Adrenal gland (tissue), 12 donors: ENCODE measurements around the gene KAZN. TPM values are rescaled to one million over a fixed set of nuclear protein-coding genes. Genes with fewer than 3 reads are reported as not detected.

Experiments used
- DNase-seq, 7 donors: peaks; one replicate each; pipeline ENCODE4 v3.0.0-alpha.2; 2019 to 2020
- H3K27ac ChIP-seq, 5 donors: fragments of 200-600 bp; sonication (generic) in 4 of 5; 1 replicate in 3 of 5; 2 replicates in 2 of 5; pipeline versions ENCODE4 v1.5.1 to v1.8.0; 2016 to 2020; ENCODE audit warnings: mild to moderate bottlenecking in 1 of 5
- H3K27me3 ChIP-seq: fragments of 200-600 bp; 2 replicates; pipeline ENCODE4 v1.8.0; 2021
- H3K36me3 ChIP-seq, 2 donors: fragments of 200-600 bp; replicated peaks in 1 of 2; 1 replicate in 1 of 2; 2 replicates in 1 of 2; pipeline versions ENCODE4 v1.5.1 to v1.8.0; 2018 to 2022
- H3K4me1 ChIP-seq, 2 donors: fragments of 200-600 bp; replicated peaks in 1 of 2; 1 replicate in 1 of 2; 2 replicates in 1 of 2; pipeline versions ENCODE4 v1.5.1 to v1.8.0; 2018 to 2021
- H3K4me3 ChIP-seq, 4 donors: fragments of 200-600 bp; sonication (generic) in 3 of 4; one replicate each; pipeline ENCODE4 v1.5.1; 2016 to 2018
- H3K9me3 ChIP-seq, 3 donors: fragments of 200-600 bp; sonication (generic) in 1 of 3; replicated peaks in 1 of 3; 1 replicate in 2 of 3; 2 replicates in 1 of 3; pipeline versions ENCODE4 v1.5.1 to v1.8.0; 2016 to 2021
- CTCF ChIP-seq, 6 experiments: fragments of 450-650 bp in 4 of 6; fragments of 200-600 bp in 2 of 6; sonication (generic) in 1 of 6; IDR thresholded peaks; 1 replicate in 5 of 6; 2 replicates in 1 of 6; pipeline versions ENCODE4 v1.5.1 to v1.8.0; 2016 to 2021; ENCODE audit warnings: antibody characterized with exemption in 6 of 6, mild to moderate bottlenecking in 2 of 6, moderate library complexity in 1 of 6
- POLR2A ChIP-seq, 2 donors: fragments of 450-650 bp; IDR thresholded peaks; one replicate each; pipeline ENCODE4 v1.6.1; 2017; ENCODE audit warnings: antibody characterized with exemption in 2 of 2, mild to moderate bottlenecking in 2 of 2, moderate library complexity in 1 of 2
- WGBS, 4 donors: extraction: QIAGEN DNeasy Blood & Tissue Kit in 2 of 4; methylation state at CpG; one replicate each; pipeline versions ENCODE4 v1.1.5 to v1.1.7; 2013 to 2017; 5-methylcytosine and 5-hydroxymethylcytosine counted together
- intact Hi-C, 2 donors: fragments of 100-400 bp; cut with DNase I; formaldehyde crosslinking; loops; one replicate each; pipeline versions ENCODE4 v1.14.1 to v1.15.0; 2022 to 2023
- polyA plus RNA-seq, 3 donors: library from polyadenylated mRNA; stranded (reverse); fragments of 200-250 nt in 2 of 3; fragments of 350-450 nt in 1 of 3; fragmentation: Illumina TruSeq in 1 of 3; extraction: RNeasy Lipid Tissue Mini Kit (QIAGEN cat#74804) in 1 of 3; gene quantifications; one replicate each; pipeline ENCODE4 v1.2.3, GENCODE V29; 2013 to 2014
- total RNA-seq, 9 donors: library from RNA; depleted of rRNA in 4 of 9; stranded (reverse); fragments of >200 nt in 4 of 9; fragments of 120-200 nt in 1 of 9; fragmentation: NEBNext Ultra II Directional in 1 of 9; extraction: Animal tissue kit (Norgen Biotek cat#: 25700) in 1 of 9; gene quantifications; one replicate each; pipeline versions ENCODE4 v1.1.0 to v1.2.4, GENCODE V29; 2013 to 2023
- donor health status: healthy with polysubstance abuse.
- donor health status: Bipolar disorder and iron deficiency.
- donor health status: DM: yes; HTN: yes; CAD: no.
- donor health status: DM: no; HTN: no; CAD: no.
- donor health status: DM: no; HTN: no; CAD: no.
- donor health status: DM: yes; HTN: yes; CAD: no.

KAZN gene
- total and polyA plus RNA-seq, 12 donors, result 5.9 to 63.4 (median 29.5) TPM

DNA sequence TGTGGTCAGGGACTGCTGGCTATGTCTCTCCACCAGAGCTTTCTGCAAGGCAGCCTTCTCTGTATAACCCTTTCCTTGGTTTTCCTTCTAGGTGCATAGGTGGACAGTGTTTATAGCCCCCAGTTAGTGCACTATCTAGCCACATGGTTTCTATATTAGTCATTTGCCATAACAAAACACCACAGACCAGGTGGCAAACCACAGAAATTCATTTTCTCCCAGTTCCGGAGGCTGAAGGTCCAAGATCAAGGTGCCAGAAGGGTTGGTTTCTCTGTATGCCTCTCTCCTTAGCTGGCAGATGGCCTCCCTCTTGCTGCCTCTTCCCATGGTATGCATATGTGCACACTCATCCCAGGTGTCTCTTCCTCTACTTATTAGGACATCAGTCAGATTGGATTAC is 106.4 kb downstream of the KAZN start:
- Histone ChIP-seq H3K36me3 (no peaks in the 10 kb centered on the region), H3K9me3 (no peaks in the 10 kb centered on the region), H3K4me1 (no peaks in the 10 kb centered on the region), H3K27ac (no peak overlapping the region), H3K27me3 (no peaks in the 10 kb centered on the region), H3K4me3 (no peak overlapping the region)
- intact Hi-C loops, result no loop called here
- 83 to 87% (median 84%) methylated on average over 1 of the region's 1 CpG for WGBS, 4 donors
- no peak for TF ChIP-seq POLR2A (IDR thresholded peaks at IDR 0.05)
- TF ChIP-seq CTCF (IDR thresholded peaks at IDR 0.05), result no peak
- no peak for DNase-seq

- no peak for TF ChIP-seq POLR2A (IDR thresholded peaks at IDR 0.05)
- no peak for TF ChIP-seq CTCF (IDR thresholded peaks at IDR 0.05)
- 81 to 95% (median 90%) methylated on average over 5 of the region's 5 CpGs for WGBS, 4 donors
- no peaks in the 10 kb centered on the region for H3K27me3 ChIP-seq
- H3K4me1 ChIP-seq, result no peaks in the 10 kb centered on the region
- no peaks in the 10 kb centered on the region for H3K36me3 ChIP-seq
- H3K4me3 ChIP-seq, result no peak overlapping the region
- intact Hi-C loops, result no loop called here
- no peak overlapping the region for H3K27ac ChIP-seq
- H3K9me3 ChIP-seq, result no peaks in the 10 kb centered on the region
- DNase-seq, result no peak
Observed at GRCh38 chr1:14705824-14706223, 107.3 kb downstream of the KAZN start.

DNA sequence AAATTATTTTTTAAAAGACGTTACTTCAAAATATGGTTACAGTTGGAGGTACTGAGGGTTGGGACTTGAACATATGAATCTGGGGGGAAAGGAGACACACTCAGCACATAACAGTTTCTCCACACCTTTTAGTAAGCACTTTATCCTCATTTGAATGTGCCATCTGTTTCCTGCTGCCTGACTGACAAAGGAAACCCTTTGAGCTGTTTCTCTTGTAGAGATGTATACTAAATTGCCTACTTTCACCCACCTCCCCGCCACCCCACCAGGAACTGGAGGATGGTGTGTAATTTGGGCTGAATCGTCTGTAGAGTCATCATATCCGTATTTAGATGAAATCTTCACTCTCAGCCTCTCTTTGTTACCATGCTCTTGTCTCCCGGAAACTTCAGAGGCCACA is 108.1 kb downstream of the KAZN start:
- H3K4me1 ChIP-seq, result no peaks in the 10 kb centered on the region
- 49 to 77% (median 61%) methylated on average over 5 of the region's 5 CpGs for WGBS, 4 donors
- no peak for DNase-seq
- no peaks in the 10 kb centered on the region for H3K9me3 ChIP-seq
- no peak overlapping the region for H3K4me3 ChIP-seq
- no peak overlapping the region for H3K27ac ChIP-seq
- H3K36me3 ChIP-seq, result no peaks in the 10 kb centered on the region
- H3K27me3 ChIP-seq, result no peaks in the 10 kb centered on the region
- intact Hi-C loops, result no loop called here
- TF ChIP-seq POLR2A (IDR thresholded peaks at IDR 0.05) (no peak), CTCF (IDR thresholded peaks at IDR 0.05) (no peak)

DNA sequence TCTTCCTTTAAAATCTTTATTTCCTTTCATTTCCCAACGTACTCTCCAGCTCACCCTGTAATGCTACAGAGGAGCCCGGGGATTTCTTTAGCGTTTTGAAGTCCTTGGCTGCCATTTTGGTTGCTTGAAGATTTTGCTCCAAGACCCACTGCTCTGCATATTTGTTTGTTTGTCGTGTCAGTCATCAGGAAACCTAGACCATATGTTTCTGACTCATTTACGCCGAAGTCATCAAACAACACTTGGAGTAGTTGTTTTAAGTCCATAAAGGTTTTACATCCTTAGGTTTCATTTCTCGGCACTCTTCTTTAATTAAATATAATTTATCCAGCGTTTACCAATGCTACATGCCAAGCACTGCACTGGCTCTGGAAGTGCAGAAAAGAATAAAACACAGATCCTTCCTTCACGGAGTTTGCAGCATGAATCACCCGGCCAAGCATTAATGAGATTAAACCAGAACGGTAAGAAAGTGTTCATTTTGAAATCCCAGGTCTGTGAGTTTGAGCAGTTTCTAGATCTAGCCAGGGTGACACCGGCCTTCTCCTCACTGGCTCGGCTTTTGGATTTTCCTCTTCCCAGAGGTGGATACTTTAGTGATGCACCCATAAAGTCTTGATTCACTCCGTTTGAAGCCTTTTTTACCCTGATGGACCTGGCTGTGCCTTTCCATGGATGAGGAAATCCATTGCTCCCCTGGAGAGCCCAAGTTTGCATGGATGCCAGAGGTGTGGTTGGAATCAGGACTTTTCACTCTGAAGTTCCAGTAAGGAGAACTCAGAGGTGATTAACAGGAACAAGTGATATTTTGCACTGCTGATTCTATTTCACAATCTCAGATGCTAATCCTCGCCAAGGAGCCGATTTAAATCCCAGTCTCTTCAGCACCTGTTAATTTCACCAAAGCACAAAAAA is 109.3 kb downstream of the KAZN start:
- no peaks in the 10 kb centered on the region for H3K9me3 ChIP-seq
- no peaks in the 10 kb centered on the region for H3K27me3 ChIP-seq
- intact Hi-C loops, result no loop called here
- H3K27ac ChIP-seq, result no peak overlapping the region
- no peaks in the 10 kb centered on the region for H3K4me1 ChIP-seq
- TF ChIP-seq CTCF (IDR thresholded peaks at IDR 0.05) (no peak), POLR2A (IDR thresholded peaks at IDR 0.05) (no peak)
- 82 to 85% (median 83%) methylated on average over 16 of the region's 16 CpGs for WGBS, 4 donors
- H3K4me3 ChIP-seq, result no peak overlapping the region
- H3K36me3 ChIP-seq, result no peaks in the 10 kb centered on the region
- DNase-seq, result no peak
